GM19239 (cell line): Measurements from ENCODE around the gene TM9SF4.

ENCODE experiments used
- DNase-seq: peaks from one replicate; pipeline ENCODE4 v3.0.0; 2011; ENCODE audit warnings: low spot score; ENCODE audit not compliant: insufficient read length
- FAIRE-seq: peaks from 2 replicates; lab custom pipeline; 2011; peaks lifted over from hg19 to GRCh38; lab: Jason Lieb, UNC

TM9SF4 gene

GRCh38 chr20:32203356-32204204, 94.1 kb downstream of the TM9SF4 start:
- FAIRE-seq (no peak), DNase-seq (no peak)

GRCh38 chr20:32204205-32205109, 94.9 kb downstream of the TM9SF4 start:
- DNase-seq (no peak), FAIRE-seq (no peak)

GRCh38 chr20:32205110-32205842, 95.8 kb downstream of the TM9SF4 start:
- FAIRE-seq (no peak), DNase-seq (no peak)

GRCh38 chr20:32205843-32206759, 96.6 kb downstream of the TM9SF4 start:
- DNase-seq (no peak), FAIRE-seq (no peak)

- FAIRE-seq (no peak), DNase-seq (no peak)
These were observed 97.5 kb downstream of the TM9SF4 start for GRCh38 chr20:32206760-32207625.

- FAIRE-seq: peak; percentile 55
- peak; percentile 98 for DNase-seq
These were observed 98.3 kb downstream of the TM9SF4 start, which contains the start of the genes PLAGL2 and POFUT1 for GRCh38 chr20:32207626-32208498. PLAGL2 (minus strand) TSS chr20:32207743; CDS start chr20:32202178, 5,565 bp downstream. POFUT1 (plus strand) TSS chr20:32207880; CDS start chr20:32207942, 62 bp downstream.

GRCh38 chr20:32208499-32209154, 99.1 kb downstream of the TM9SF4 start:
- DNase-seq: no peak
- no peak for FAIRE-seq

DNA sequence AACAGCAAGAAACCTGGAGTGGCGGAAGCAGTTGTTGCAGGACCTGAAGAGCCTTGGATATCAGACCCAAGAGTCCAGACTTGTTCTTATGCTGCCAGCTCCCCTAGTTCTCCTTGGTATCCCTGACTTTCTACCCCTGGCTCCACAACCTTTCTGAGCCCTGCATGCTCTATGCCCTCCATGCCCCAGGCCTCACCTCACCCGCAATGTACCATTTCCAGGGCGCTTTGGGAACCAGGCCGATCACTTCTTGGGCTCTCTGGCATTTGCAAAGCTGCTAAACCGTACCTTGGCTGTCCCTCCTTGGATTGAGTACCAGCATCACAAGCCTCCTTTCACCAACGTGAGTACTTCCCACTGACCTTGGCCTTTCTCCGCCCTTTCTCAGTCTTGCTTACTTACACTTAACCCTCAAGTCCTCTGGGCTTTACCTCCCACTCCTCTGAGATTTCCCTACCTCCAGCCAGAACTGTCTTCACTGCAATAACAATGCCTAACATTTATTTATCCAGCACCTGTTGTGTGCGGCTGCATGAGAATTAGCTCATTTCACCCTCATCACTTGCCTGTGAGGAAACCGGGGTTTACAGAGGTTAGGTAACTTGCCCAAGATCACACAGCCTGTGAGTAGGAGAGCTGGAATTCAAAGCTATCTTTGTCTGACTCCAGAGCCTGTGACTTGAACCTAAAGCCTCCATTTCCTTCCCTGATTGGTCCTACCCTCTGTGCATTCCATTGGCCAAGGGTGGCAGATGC, 100.5 kb downstream of the TM9SF4 start:
- no peak for DNase-seq
- FAIRE-seq: no peak

- FAIRE-seq (no peak), DNase-seq (no peak)
These were observed 104.4 kb downstream of the TM9SF4 start for GRCh38 chr20:32213870-32214269.

GRCh38 chr20:32215147-32215546, 105.6 kb downstream of the TM9SF4 start:
- no peak for FAIRE-seq
- no peak for DNase-seq

GRCh38 chr20:32215729-32216128, 106.2 kb downstream of the TM9SF4 start:
- no peak for DNase-seq
- FAIRE-seq: no peak

- FAIRE-seq: no peak
- DNase-seq: no peak
These were observed 106.9 kb downstream of the TM9SF4 start for GRCh38 chr20:32216179-32217142.
